ENCODE data around the gene SFT2D3. TPM values are rescaled to one million over a fixed set of nuclear protein-coding genes. Genes with fewer than 3 reads are reported as not detected.

SFT2D3 gene
- total and polyA plus RNA-seq, 2 of the 8 experiments (the other 6 are each of a cell fraction or from before 2014, with no cell fraction given) = 7.3 to 10.3 TPM

DNA sequence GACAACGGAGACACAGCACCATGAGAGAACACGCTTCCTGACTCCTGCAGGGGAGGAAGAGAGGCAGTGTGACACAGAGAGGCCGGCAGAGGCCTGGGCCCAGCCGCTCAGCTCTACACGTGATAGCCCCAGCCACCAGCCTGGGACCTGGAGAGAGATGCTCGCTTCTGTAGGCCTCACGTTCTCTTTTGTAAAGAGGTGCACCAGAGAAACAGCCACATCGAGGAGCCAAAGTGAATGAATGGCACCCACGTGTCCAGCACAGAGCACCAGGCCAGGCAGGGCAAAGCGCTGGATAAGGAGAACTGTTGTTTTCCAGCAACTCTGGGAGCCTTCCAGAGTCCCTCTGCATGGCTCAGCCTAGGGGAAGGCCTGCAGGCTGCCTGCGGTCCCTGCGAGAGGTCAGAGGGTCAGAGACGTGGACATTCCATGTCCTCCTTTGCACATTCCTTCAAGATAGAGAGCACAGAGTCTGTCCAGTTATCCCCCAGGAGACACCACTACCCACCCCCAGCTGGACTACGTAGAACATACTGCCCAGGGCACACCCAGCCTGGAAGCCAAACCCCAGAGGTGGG lies 40.1 kb upstream of the SFT2D3 start:
- Histone ChIP-seq H2BK12ac (ENCODE audit: low read depth, low read length) (no peak overlapping the region), H3K27me3 (replicated peaks in 1 of 4; ENCODE audit: control insufficient read depth in 3 of 4, extremely low read depth in 1 of 4, insufficient read depth in 3 of 4, low read length in 3 of 4) (peaks cover 9 to 33% (median 25%) of the 10 kb centered on the region in 4 experiments), H4K8ac (ENCODE audit: extremely low read depth, insufficient read depth, low read length) (no peak overlapping the region), H2BK5ac (ENCODE audit: low read depth, low read length) (no peak overlapping the region), H2BK15ac (ENCODE audit: low read length) (no peak overlapping the region), H3K14ac (ENCODE audit: insufficient read length) (no peak overlapping the region), H3K9ac (replicated peaks in 1 of 4; ENCODE audit: extremely low read depth in 1 of 4, low read depth in 3 of 4, low read length in 3 of 4) (no peak overlapping the region), H3K23me2 (ENCODE audit: low read depth, low read length) (peaks cover 3% of the 10 kb centered on the region; the same call in 1 of the 2 replicates), H3K4me2 (ENCODE audit: insufficient read depth in 1 of 2, low read depth in 2 of 2, low read length in 2 of 2) (no peak overlapping the region), H4K91ac (replicated peaks; ENCODE audit: insufficient read length, low read length) (no peak overlapping the region), H3K79me2 (ENCODE audit: control insufficient read depth in 1 of 2, insufficient read depth in 2 of 2, low read length in 2 of 2) (no peaks in the 10 kb centered on the region), H3K56ac (replicated peaks; ENCODE audit: insufficient read length, low read depth, low read length) (no peak overlapping the region), H2AFZ (ENCODE audit: low read length) (no peak overlapping the region), H2AK5ac (ENCODE audit: low read depth, low read length) (no peak overlapping the region), H3K9me3 (ENCODE audit: insufficient read depth in 2 of 2, low read depth in 1 of 2, low read length in 1 of 2) (no peaks in the 10 kb centered on the region), H3K4me3 (ENCODE audit: extremely low read depth in 1 of 4, insufficient read depth in 2 of 4, low read depth in 3 of 4, low read length in 4 of 4) (no peak overlapping the region), H3K36me3 (ENCODE audit: control insufficient read depth in 2 of 4, insufficient read depth in 4 of 4, low read length in 3 of 4) (no peaks in the 10 kb centered on the region), H3K4me1 (replicated peaks in 1 of 4; ENCODE audit: control insufficient read depth in 3 of 4, insufficient read depth in 4 of 4, low read length in 3 of 4) (peaks cover 0 to 3% (median 0%) of the 10 kb centered on the region in 4 experiments; a peak in 4 of 7 replicates), H2BK20ac (ENCODE audit: low read length) (no peak overlapping the region), H4K20me1 (replicated peaks in 1 of 2; ENCODE audit: control insufficient read depth in 1 of 2, insufficient read depth in 2 of 2, low read length in 2 of 2) (no peaks in the 10 kb centered on the region), H3K4ac (replicated peaks; ENCODE audit: insufficient read length, low read depth, low read length) (no peak overlapping the region), H4K5ac (ENCODE audit: insufficient read length, low read depth, low read length) (no peak overlapping the region), H2BK120ac (replicated peaks; ENCODE audit: low read depth, low read length) (no peak overlapping the region), H3K18ac (ENCODE audit: extremely low read depth, low read length) (no peak overlapping the region), H3K23ac (ENCODE audit: insufficient read length) (no peak overlapping the region), H3K79me1 (ENCODE audit: low read depth, low read length) (no peaks in the 10 kb centered on the region), H3K27ac (ENCODE audit: low read depth, low read length) (no peak overlapping the region)
- DNase-seq (ENCODE audit: low read depth in 1 of 2, low spot score in 2 of 2) (no peak), FAIRE-seq (no peak)
- no peak for TF ChIP-seq POLR2AphosphoS5 (IDR thresholded peaks at IDR 0.05; ENCODE audit: low read depth, low read length)
- no peak for TF ChIP-seq ASH2L (IDR thresholded peaks at IDR 0.05; ENCODE audit: low read length)
- POLR2A ChIA-PET (ENCODE audit: partially characterized antibody) = no interaction called here
- WGBS, 2 experiments (ENCODE audit: extremely low coverage in 1 of 2, insufficient coverage in 1 of 2, insufficient read length in 1 of 2, insufficient replicate concordance in 2 of 2, low coverage in 1 of 2, low lambda C conversion rate in 2 of 2, missing lambda C conversion rate in 1 of 2) = 90% methylated on average over 13 of the region's 14 CpGs; no CpG with 5 or more reads in 1 of the 2 experiments
- CTCF ChIA-PET (ENCODE audit: partially characterized antibody) = interaction anchor here (0.8 to 4.1 kb wide), 4 partner anchors 11 to 70 kb away, joined by 4 to 15 read pairs (median 5); no protein-coding TSS in a partner anchor

All from H1 (cell line).